Esophagus squamous epithelium (tissue), 4 donors: Measurements from ENCODE around the gene ITGAL.

Experiments used
- CTCF ChIP-seq, 6 experiments: fragments of 450-650 bp in 4 of 6; fragments of 200-600 bp in 2 of 6; sonication (generic) in 2 of 6; IDR thresholded peaks; one replicate each; pipeline ENCODE4 v1.5.1; 2016 to 2019; ENCODE audit warnings: antibody characterized with exemption in 6 of 6, mild to moderate bottlenecking in 4 of 6, moderate library complexity in 4 of 6
- POLR2A ChIP-seq, 4 donors: fragments of 450-650 bp; IDR thresholded peaks; one replicate each; pipeline ENCODE4 v1.6.1; 2017; ENCODE audit warnings: antibody characterized with exemption in 4 of 4, mild to moderate bottlenecking in 4 of 4, moderate library complexity in 3 of 4

DNA sequence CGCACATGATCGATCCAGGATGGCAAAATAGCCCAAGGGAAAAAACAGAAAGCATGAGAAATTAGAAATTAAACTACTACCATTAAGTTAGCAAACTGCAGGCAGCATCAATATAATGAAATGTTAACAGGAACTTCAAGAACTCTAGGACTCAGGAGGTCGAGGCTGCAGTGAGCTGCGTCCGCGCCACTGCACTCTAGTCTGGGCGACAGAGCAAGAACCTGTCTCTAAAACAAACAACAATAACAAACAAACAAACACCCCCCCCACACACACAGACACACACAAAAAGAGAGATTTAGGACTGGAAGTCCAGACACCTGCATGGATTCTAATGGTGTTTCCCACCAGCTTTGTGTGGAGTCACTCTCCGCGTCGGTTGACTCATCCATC lies 26.3 kb upstream of the ITGAL start:
- TF ChIP-seq POLR2A (IDR thresholded peaks at IDR 0.05), result no peak
- TF ChIP-seq CTCF (IDR thresholded peaks at IDR 0.05), result no peak
